Stomach (tissue), 4 donors: ENCODE results near the gene CHRM4.

ENCODE experiments used
- EP300 ChIP-seq: sonication (generic); formaldehyde crosslinking; IDR thresholded peaks from one replicate; pipeline ENCODE4 v1.6.1; 2017; ENCODE audit warnings: antibody characterized with exemption
- POLR2A ChIP-seq, 4 donors: fragments of 450-650 bp; IDR thresholded peaks; one replicate each; pipeline ENCODE4 v1.6.1; 2016; ENCODE audit warnings: antibody characterized with exemption in 4 of 4, control low read depth in 2 of 4, mild to moderate bottlenecking in 1 of 4, moderate library complexity in 1 of 4
- TF ChIP-seq, protein P1 (sequence below), 7 experiments: fragments of 450-650 bp in 4 of 7; fragments of 200-600 bp in 3 of 7; sonication (generic) in 3 of 7; IDR thresholded peaks; one replicate each; pipeline ENCODE4 v1.5.1; 2016 to 2019; ENCODE audit warnings: antibody characterized with exemption in 7 of 7, control low read depth in 2 of 7, mild to moderate bottlenecking in 1 of 7

DNA sequence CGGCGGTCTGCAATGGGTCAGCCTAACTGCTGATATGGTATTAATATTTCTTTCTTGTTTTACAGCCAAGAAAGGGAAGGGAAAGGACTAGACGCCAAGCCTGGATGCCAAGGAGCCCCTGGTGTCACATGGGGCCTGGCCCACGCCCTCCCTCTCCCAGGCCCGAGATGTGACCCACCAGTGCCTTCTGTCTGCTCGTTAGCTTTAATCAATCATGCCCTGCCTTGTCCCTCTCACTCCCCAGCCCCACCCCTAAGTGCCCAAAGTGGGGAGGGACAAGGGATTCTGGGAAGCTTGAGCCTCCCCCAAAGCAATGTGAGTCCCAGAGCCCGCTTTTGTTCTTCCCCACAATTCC, 8.2 kb downstream of the CHRM4 start:
- TF ChIP-seq, protein P1, sequence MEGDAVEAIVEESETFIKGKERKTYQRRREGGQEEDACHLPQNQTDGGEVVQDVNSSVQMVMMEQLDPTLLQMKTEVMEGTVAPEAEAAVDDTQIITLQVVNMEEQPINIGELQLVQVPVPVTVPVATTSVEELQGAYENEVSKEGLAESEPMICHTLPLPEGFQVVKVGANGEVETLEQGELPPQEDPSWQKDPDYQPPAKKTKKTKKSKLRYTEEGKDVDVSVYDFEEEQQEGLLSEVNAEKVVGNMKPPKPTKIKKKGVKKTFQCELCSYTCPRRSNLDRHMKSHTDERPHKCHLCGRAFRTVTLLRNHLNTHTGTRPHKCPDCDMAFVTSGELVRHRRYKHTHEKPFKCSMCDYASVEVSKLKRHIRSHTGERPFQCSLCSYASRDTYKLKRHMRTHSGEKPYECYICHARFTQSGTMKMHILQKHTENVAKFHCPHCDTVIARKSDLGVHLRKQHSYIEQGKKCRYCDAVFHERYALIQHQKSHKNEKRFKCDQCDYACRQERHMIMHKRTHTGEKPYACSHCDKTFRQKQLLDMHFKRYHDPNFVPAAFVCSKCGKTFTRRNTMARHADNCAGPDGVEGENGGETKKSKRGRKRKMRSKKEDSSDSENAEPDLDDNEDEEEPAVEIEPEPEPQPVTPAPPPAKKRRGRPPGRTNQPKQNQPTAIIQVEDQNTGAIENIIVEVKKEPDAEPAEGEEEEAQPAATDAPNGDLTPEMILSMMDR (IDR thresholded peaks at IDR 0.05), result no peak
- no peak for TF ChIP-seq POLR2A (IDR thresholded peaks at IDR 0.05)
- TF ChIP-seq EP300, result no peak
